ENCODE measurements around the gene OTUB1.

- TF ChIP-seq CTCF (IDR thresholded peaks at IDR 0.05 in 2 of 3, conservative IDR thresholded peaks at IDR 0.05 in 1 of 3; ENCODE audit: insufficient read depth in 2 of 3, low read depth in 1 of 3, low read length in 3 of 3), result no peak
- no peak for TF ChIP-seq ZNF449 (CRISPR knock-in tag; IDR thresholded peaks at IDR 0.05)
- TF ChIP-seq TFE3 (CRISPR knock-in tag; IDR thresholded peaks at IDR 0.05), result no peak
Measured at GRCh38 chr11:63958008-63958407, 28.2 kb upstream of the OTUB1 start.

Measured in K562 (cell line).